Hematopoietic multipotent progenitor cell treated with erythropoietin and hydrocortisone succinate and interleukin-3 and kit ligand, for 17 days (in vitro differentiated cells): ENCODE measurements around the gene FOXN4.

Experiments
- DNase-seq: peaks from one replicate; pipeline ENCODE4 v3.0.0-alpha.2; 2015; ENCODE audit warnings: low spot score

FOXN4 gene

GRCh38 chr12:109258607-109259544 is 50.2 kb downstream of the FOXN4 start:
- DNase-seq = no peak

GRCh38 chr12:109258201-109258600 is 50.9 kb downstream of the FOXN4 start:
- DNase-seq = no peak

- DNase-seq = no peak
These were observed 53.1 kb downstream of the FOXN4 start for GRCh38 chr12:109256011-109256410.

DNA sequence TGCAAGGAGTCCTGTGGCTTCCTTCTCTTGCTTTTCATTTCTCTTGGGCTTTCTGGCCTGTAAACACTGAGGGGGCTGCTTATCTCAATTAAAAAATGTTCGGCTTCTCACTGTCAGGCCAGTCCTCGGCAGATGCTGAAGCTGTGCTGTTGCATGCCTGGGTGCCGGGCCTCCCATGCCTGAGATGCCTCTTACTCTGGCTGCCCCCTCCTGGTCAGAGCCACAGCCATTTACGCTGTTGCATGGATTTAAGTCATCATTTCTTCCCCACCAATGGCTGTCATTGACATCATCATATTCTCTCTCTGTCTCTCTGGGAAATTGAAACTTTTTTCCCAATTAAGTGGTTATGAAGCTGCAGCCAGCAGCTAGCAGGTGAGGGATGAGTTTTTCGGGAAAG is 53.7 kb downstream of the FOXN4 start:
- DNase-seq = no peak

DNA sequence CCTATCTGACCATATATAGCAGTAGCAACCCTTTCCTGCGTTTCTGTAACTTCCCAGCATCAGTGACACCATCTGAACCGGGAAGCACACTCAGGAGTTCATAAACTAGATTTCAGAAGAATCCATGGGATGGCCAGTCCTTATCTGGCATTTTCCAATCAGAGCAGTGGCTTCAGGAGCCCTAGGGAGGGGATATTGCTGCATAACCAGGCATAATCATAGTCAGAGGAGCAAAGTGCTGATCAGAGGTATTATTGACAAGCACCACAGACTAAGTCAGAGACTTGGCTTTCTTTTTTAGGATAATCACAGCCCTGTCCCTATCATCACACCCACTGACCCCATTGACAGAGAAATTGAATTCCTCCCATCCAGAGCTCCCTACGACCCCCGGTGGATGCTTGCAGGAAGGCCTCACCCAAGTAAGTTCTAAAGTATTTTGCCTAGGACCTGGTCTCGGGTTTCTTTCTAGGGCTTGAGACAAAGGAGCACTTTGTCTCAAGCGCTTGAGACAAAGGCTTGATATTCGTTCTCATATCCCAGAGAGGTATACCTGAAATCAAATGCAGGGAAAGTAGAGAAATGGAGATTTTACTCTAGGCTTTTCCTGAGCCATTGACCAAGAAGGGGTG is 55.1 kb downstream of the FOXN4 start:
- DNase-seq = no peak

- no peak for DNase-seq
These were observed 56.3 kb downstream of the FOXN4 start for GRCh38 chr12:109252799-109253198.

DNA sequence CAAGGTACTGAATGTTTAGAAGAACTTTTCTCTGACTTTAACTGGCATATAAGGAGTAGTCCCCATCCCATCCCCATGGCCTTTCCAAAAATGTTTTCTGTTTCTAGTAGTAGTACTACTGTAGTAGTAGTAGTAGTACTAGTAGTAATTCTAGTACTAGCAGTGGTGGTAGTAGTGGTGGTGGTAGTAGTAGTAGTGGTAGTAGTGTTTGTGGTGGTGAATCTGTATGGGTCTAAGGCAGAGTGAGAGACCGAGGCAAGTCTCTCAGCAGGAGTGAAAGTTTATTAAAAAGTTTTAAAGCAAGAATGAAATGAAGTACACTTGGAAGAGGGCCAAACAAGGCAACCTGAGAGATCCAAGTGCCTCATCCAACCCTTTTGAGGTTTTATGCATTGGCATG is 58.6 kb downstream of the FOXN4 start:
- DNase-seq = no peak

DNA sequence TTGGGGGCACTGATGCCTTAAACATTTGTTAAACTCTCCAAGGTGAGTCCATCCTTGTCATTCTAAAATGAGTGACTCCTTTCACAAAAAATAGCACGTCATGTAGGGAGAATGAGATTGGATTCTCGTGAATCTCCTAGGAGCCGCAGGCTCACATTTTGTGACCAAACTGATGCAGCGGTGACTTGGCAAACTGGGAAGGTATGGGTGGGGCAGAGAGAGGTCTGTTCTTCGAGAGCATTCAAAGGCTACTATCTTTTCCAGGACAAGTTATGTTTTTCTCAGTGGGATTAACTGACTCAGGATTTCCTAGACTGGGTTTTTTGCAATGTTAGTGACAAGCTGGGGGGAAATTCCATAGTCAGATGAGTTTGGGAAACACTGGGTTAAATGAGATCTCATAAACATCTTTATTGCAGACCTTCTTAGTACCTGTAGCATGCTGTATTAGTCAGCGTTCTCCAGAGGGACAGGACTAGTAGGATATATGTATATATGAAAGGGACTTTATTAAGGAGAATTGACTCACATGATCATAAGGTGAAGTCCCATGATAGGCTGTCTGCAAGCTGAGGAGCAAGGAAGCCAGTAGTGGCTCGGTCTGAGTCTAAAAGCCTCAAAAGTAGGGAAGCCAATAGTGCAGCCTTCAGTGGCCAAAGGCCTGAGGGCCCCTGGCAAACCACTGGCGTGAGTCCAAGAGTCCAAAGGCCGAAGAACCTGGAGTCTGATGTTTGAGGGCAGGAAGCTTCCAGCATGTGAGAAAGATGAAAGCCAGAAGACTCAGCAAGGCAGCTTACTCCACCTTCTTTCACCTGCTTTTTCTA is 61.0 kb downstream of the FOXN4 start:
- DNase-seq = no peak

GRCh38 chr12:109246221-109246620 is 62.9 kb downstream of the FOXN4 start:
- no peak for DNase-seq

- DNase-seq = no peak
These were observed 65.0 kb downstream of the FOXN4 start for GRCh38 chr12:109244073-109244472.

- DNase-seq = no peak
These were observed 67.1 kb downstream of the FOXN4 start for GRCh38 chr12:109241936-109242335.

GRCh38 chr12:109240365-109240764 is 68.7 kb downstream of the FOXN4 start:
- no peak for DNase-seq

DNA sequence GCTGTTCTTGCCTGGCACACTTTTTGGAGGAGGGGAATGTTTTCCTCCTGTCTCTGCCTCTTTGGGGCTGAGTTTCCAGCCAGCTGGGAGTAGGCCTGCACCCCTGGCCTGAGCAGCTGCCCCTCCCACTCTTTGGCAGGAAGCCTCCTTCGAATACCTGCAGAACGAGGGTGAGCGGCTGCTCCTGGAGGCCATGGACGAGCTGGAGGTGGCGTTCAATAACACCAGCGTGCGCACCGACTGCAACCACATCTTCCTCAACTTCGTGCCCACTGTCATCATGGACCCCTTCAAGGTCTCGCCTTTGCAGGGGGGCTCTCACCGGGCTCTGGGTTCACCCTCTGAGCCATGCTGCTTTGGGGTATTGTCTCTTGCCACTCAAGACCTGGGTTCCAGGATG is 69.4 kb downstream of the FOXN4 start:
- DNase-seq = no peak

- DNase-seq = no peak
These were observed 69.9 kb downstream of the FOXN4 start for GRCh38 chr12:109239179-109239578.

DNA sequence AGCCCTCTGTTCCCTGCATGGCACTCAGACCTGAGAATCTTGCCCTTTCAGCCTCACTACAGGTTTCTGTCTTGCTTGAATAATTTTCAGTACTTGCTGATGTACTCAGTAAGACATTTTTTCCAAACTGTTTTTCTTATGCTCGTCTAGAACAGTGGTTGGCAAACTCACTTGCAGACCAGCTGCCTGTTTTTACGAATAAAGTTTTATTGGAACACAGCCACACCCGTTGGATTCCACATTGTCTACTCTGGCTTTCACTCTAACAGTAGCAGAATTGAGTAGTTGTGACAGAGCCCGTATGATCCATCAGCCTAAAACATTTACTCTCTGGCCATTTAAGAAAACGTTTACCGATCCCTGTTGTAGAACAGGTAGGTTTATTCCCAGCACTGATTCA is 72.8 kb downstream of the FOXN4 start:
- DNase-seq = no peak

DNA sequence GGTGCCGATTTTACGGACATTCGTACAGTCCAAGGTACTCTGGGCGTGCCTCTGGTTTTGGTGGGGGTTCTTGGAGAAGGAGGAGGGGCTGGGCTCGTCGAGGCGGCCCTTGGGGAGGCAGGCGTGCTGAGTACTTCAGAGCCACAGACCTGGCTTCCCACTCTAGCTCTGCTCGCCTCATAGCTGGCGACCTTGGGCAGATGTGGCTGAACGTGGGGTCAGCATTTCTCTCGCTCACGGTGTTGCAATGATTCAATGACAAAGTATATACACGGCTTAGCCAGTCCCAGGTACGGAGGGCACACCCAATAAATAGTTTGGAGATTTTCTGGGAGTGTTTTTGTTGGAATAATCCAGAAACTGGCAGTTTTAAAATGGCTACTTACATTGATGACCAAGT is 75.1 kb downstream of the FOXN4 start:
- no peak for DNase-seq

DNA sequence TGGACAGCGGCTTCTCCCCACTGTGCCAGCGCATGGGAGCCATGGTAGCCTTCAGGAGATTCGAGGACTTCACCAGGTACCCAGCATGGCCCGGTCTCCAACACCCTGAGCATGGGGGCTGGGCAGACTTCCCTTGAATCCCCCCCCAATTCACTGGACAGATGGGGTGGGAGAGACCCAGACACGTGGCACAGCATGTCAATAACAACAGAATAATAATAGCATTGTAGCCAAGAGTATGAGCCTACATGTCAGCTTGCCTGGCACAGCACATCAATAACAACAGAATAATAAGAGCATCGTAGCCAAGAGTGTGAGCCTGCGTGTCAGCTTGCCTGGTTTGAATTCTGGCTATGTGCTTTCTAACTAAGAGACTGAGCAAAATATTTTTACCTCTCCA is 76.4 kb downstream of the FOXN4 start:
- DNase-seq = no peak

DNA sequence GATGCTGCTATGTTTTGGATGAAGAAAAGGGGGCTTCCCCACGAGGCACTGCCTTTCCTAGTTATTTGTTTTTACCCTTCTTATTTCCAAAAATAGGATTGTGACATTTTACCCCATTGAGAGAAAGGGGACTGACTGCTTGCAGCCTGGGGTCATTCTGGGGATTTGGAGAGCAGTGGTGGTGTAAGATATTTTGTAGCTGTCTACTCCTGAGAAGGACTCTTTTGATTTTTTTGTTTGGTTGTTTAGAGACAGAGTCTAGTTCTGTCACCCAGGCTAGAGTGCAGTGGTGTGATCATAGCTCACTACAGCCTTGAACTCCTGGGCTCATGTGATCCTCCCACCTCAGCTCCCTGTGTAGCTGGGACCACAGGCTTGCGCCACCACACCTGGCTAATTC is 78.9 kb downstream of the FOXN4 start:
- no peak for DNase-seq

DNA sequence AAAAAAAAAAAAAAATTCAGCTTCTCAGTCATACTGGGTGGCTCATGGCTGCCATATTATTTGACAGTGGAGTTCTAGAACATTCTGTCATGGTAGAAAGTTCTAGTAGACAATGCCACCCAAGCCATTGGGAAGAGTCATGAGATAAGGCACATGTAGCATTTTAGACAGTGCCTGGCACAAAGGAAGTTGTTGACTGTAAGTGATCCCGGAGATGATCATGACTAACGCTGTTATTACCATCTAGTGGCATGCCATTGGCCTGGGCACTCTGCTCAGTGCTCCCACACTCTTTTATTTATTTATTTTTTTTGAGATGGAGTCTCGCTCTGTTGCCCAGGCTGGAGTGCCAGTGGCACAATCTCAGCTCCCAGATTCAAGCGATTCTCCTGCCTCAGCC is 80.4 kb downstream of the FOXN4 start:
- DNase-seq = no peak
